K562 (cell line): ENCODE results near the gene TTC4. TPM values are rescaled to one million over a fixed set of nuclear protein-coding genes. Genes with fewer than 3 reads are reported as not detected.
A peak's percentile ranks its signal among the peaks of the same experiment; 100 is the strongest.

Source experiments
- ATAC-seq: fragments of 200-7000 bp; cut with Tn5 transposase; 3 replicates; pipeline ENCODE4 v1.9.1; 2020; ENCODE audit warnings: moderate library complexity
- BruUV-seq: library from RNA; stranded (reverse); fragments of 400-500 nt; replicated peaks from 2 replicates; lab custom pipeline; 2021; lab: Mats Ljungman, UMichigan
- CTCF ChIA-PET: fragments of 300-600 bp; formaldehyde crosslinking; extraction: SDS; loops from one replicate; lab custom pipeline; 2021; ENCODE audit warnings: low intra/inter-chr PET ratio; lab: Yijun Ruan, JAX
- POLR2A ChIA-PET: fragments of 300-600, 350-650 bp; sonication (Branson Sonifier 250); formaldehyde crosslinking; extraction: SDS; loops from one replicate; lab custom pipeline; 2021; ENCODE audit warnings: antibody characterized with exemption, inconsistent platforms; lab: Yijun Ruan, JAX
- DNase-seq, 4 experiments: peaks; one replicate each; pipeline versions ENCODE4 v3.0.0 to v3.0.0-alpha.2; 2011 to 2018; ENCODE audit warnings: low spot score in 3 of 4, mixed read lengths in 3 of 4; ENCODE audit errors: extremely low read depth in 1 of 4
- FAIRE-seq: peaks from 2 replicates; lab custom pipeline; 2011; peaks lifted over from hg19 to GRCh38; lab: Jason Lieb, UNC
- H2AFZ ChIP-seq: 2 replicates; pipeline ENCODE4 v1.6.0; 2011; ENCODE audit warnings: low read depth, low read length, control low read depth, inconsistent platforms
- H3K27ac ChIP-seq: fragments of 200-600 bp; 3 replicates; pipeline ENCODE4 v1.8.0; 2011; ENCODE audit warnings: low read depth, mild to moderate bottlenecking, control low read depth, inconsistent platforms, low read length, moderate library complexity, mixed read lengths; ENCODE audit errors: extremely low read depth
- H3K27me3 ChIP-seq, 2 experiments: fragments of 300-600 bp in 1 of 2; 2 replicates in 1 of 2; 3 replicates in 1 of 2; pipeline versions ENCODE4 v1.6.0 to v1.8.0; 2011; ENCODE audit warnings: inconsistent platforms in 2 of 2, low read length in 2 of 2, mild to moderate bottlenecking in 1 of 2, mixed read lengths in 1 of 2, moderate library complexity in 1 of 2; ENCODE audit not compliant: control insufficient read depth in 2 of 2, insufficient read depth in 2 of 2
- H3K36me3 ChIP-seq: fragments of 300-600 bp; 3 replicates; pipeline ENCODE4 v1.8.0; 2011; ENCODE audit warnings: mild to moderate bottlenecking, low read length, inconsistent platforms; ENCODE audit not compliant: control insufficient read depth, insufficient read depth
- H3K4me1 ChIP-seq, 2 experiments: fragments of 200-600 bp in 1 of 2; replicated peaks in 1 of 2; 2 replicates in 1 of 2; 3 replicates in 1 of 2; pipeline versions ENCODE4 v1.5.1 to v1.8.0; 2011; ENCODE audit warnings: inconsistent platforms in 2 of 2, low read length in 2 of 2, mild to moderate bottlenecking in 1 of 2, mixed read lengths in 1 of 2, moderate library complexity in 1 of 2; ENCODE audit not compliant: control insufficient read depth in 2 of 2, insufficient read depth in 2 of 2
- H3K4me2 ChIP-seq: 2 replicates; pipeline ENCODE4 v1.6.1; 2011; ENCODE audit warnings: low read length, control low read depth, inconsistent platforms, mixed read lengths; ENCODE audit not compliant: insufficient read depth
- H3K4me3 ChIP-seq: fragments of 200-600 bp; sonication (generic), shearing (Covaris generic); 2 replicates; pipeline ENCODE4 v1.5.1; 2016; ENCODE audit warnings: control low read depth, inconsistent platforms
- H3K79me2 ChIP-seq: fragments of 200-600 bp; 3 replicates; pipeline ENCODE4 v1.8.0; 2011; ENCODE audit warnings: low read length, inconsistent platforms; ENCODE audit not compliant: control insufficient read depth, insufficient read depth
- H3K9ac ChIP-seq, 2 experiments: 2 replicates each; pipeline versions ENCODE4 v1.6.0 to v1.6.1; 2011; ENCODE audit warnings: low read depth in 2 of 2, low read length in 2 of 2, control low read depth in 1 of 2, inconsistent platforms in 1 of 2, mild to moderate bottlenecking in 1 of 2, mixed read lengths in 1 of 2; ENCODE audit not compliant: insufficient read depth in 1 of 2
- H3K9me1 ChIP-seq: one replicate; pipeline ENCODE4 v1.6.0; 2011; ENCODE audit warnings: inconsistent platforms, mild to moderate bottlenecking, low read length, moderate library complexity; ENCODE audit not compliant: control insufficient read depth, insufficient read depth
- H3K9me3 ChIP-seq: replicated peaks from 2 replicates; pipeline ENCODE4 v1.5.1; 2011; ENCODE audit warnings: low read depth, low read length, inconsistent platforms; ENCODE audit not compliant: control insufficient read depth, insufficient read depth
- H4K20me1 ChIP-seq: replicated peaks from 2 replicates; pipeline ENCODE4 v1.6.1; 2011; ENCODE audit warnings: low read length, inconsistent platforms, mixed read lengths; ENCODE audit not compliant: control insufficient read depth, insufficient read depth
- ATF3 ChIP-seq, 2 experiments: fragments of 450-650 bp in 1 of 2; sonication (generic) in 1 of 2; formaldehyde crosslinking in 1 of 2; IDR thresholded peaks in 1 of 2; conservative IDR thresholded peaks in 1 of 2; 2 replicates each; pipeline versions ENCODE4 v1.6.1 to v1.8.1; 2016 to 2023; ENCODE audit warnings: mild to moderate bottlenecking in 2 of 2, moderate library complexity in 2 of 2, inconsistent platforms in 1 of 2, missing genetic modification reagents in 1 of 2
- NFYB ChIP-seq: IDR thresholded peaks from 2 replicates; pipeline ENCODE4 v1.6.1; 2011; ENCODE audit warnings: mild to moderate bottlenecking, moderate library complexity; ENCODE audit not compliant: insufficient read length; ENCODE audit errors: extremely low read depth
- SMARCA5 ChIP-seq: fragments of 450-650 bp; IDR thresholded peaks from 2 replicates; pipeline ENCODE4 v1.6.1; 2016
- ZNF436 ChIP-seq: fragments of 250-450, 450-650 bp; sonication (Bioruptor Pico); formaldehyde crosslinking; IDR thresholded peaks from 2 replicates; pipeline ENCODE4 v1.7.0; 2020; ENCODE audit warnings: mild to moderate bottlenecking
- in situ Hi-C: fragments of 300-500 bp; cut with MboI; formaldehyde crosslinking; loops from 4 replicates; pipeline ENCODE4 v1.15.0; 2018; ENCODE audit warnings: inconsistent platforms, mixed read lengths
- intact Hi-C: fragments of 100-400 bp; cut with micrococcal nuclease; formaldehyde crosslinking; loops from 2 replicates; pipeline ENCODE4 v1.14.2; 2022
- polyA plus RNA-seq, 8 experiments: library from polyadenylated mRNA; depleted of rRNA in 4 of 8; stranded (reverse) in 5 of 8; unstranded in 3 of 8; fragments of >200 nt; fragmentation: Nextera tagmentation in 2 of 8; fragmentation: Illumina TruSeq in 1 of 8; extraction: Ambion mirVana in 2 of 8; extraction: Trizol in 1 of 8; gene quantifications; 2 replicates each; pipeline versions ENCODE4 v1.2.1 to v1.2.3, GENCODE V29; 2011 to 2014; ENCODE audit warnings: inconsistent platforms in 1 of 8, missing spikeins in 1 of 8
- total RNA-seq, 7 experiments: library from RNA; depleted of rRNA in 6 of 7; stranded (reverse); fragments of >200 nt in 6 of 7; fragmentation: Illumina TruSeq in 2 of 7; extraction: Trizol in 2 of 7; gene quantifications; 2 replicates each; pipeline versions ENCODE4 v1.2.1 to v1.2.3, GENCODE V29; 2011 to 2021; ENCODE audit warnings: low replicate concordance in 1 of 7

Gene TTC4
- total and polyA plus RNA-seq, 9 of the 15 experiments (the other 6 are each of a cell fraction or from before 2014, with no cell fraction given): 36.3 to 111 (median 54.1) TPM

GRCh38 chr1:54716299-54717047 is 812 bp downstream of the TTC4 start (continued):
- TF ChIP-seq ZNF436 (CRISPR knock-in tag): no peak
- peak; percentile 50; the same call in 1 of the 2 replicates for TF ChIP-seq SMARCA5
- peak; percentile 73 for TF ChIP-seq ATF3 (IDR thresholded peaks at IDR 0.05)
- TF ChIP-seq ATF3 (CRISPR knock-in tag; conservative IDR thresholded peaks at IDR 0.05): no peak

- in situ Hi-C loops (no loop called here), intact Hi-C loops (no loop called here)
- no peaks in the 10 kb centered on the region for H3K9me3 ChIP-seq
- H4K20me1 ChIP-seq: no peaks in the 10 kb centered on the region
- H3K36me3 ChIP-seq: peaks cover 100% of the 10 kb centered on the region
- H2AFZ ChIP-seq: no peak overlapping the region
- no peak overlapping the region for H3K9ac ChIP-seq
- no peaks in the 10 kb centered on the region for H3K9me1 ChIP-seq
- no peak for FAIRE-seq
- POLR2A ChIA-PET: interaction anchor here (1.3 kb wide), 1 partner anchor 11 kb away, joined by 3 read pairs; no protein-coding TSS in a partner anchor
- no peak overlapping the region for H3K4me3 ChIP-seq
- no peak for TF ChIP-seq NFYB
- ATAC-seq: no peak
- no peak for DNase-seq
- H3K4me2 ChIP-seq: no peak overlapping the region
- no peak overlapping the region for H3K27ac ChIP-seq
- no peaks in the 10 kb centered on the region for H3K27me3 ChIP-seq
- peaks cover 18% of the 10 kb centered on the region for H3K79me2 ChIP-seq
- peaks cover 0 to 2% of the 10 kb centered on the region in 2 experiments; a peak in 2 of 5 replicates for H3K4me1 ChIP-seq
- BruUV-seq: no TSS peak
- CTCF ChIA-PET: no interaction called here
These were observed 6.1 kb downstream of the TTC4 start for GRCh38 chr1:54721719-54722118.
